ENCODE measurements around the gene SRGAP1.

SRGAP1 gene

GRCh38 chr12:64064706-64065105 is 220.2 kb downstream of the SRGAP1 start:
- Histone ChIP-seq H3K9ac (ENCODE audit: low read depth, low read length) (no peak overlapping the region), H3K36me3 (ENCODE audit: insufficient read depth, low read length) (no peaks in the 10 kb centered on the region), H3K9me3 (ENCODE audit: insufficient read depth, low read length, severe bottlenecking) (no peaks in the 10 kb centered on the region), H3K27me3 (ENCODE audit: insufficient read depth, low read length, poor library complexity) (peaks cover 2% of the 10 kb centered on the region), H3K4me2 (ENCODE audit: insufficient read depth, low read length) (no peak overlapping the region), H3K4me1 (ENCODE audit: insufficient read depth, low read length) (no peaks in the 10 kb centered on the region), H2AFZ (ENCODE audit: low read depth, low read length) (no peak overlapping the region), H3K79me2 (ENCODE audit: insufficient read depth, low read length) (no peaks in the 10 kb centered on the region), H3K27ac (ENCODE audit: low read length) (no peak overlapping the region), H4K20me1 (ENCODE audit: insufficient read depth, low read length) (no peaks in the 10 kb centered on the region), H3K4me3 (ENCODE audit: low read depth in 1 of 2, low read length in 2 of 2) (no peak overlapping the region)
- DNase-seq = no peak
- no peak for ATAC-seq (ENCODE audit: insufficient read depth, low read depth)
- no peak for TF ChIP-seq CTCF (IDR thresholded peaks at IDR 0.05; ENCODE audit: borderline replicate concordance, extremely low read depth, low read length, poor library complexity, severe bottlenecking)
- TF ChIP-seq EZH2 (IDR thresholded peaks at IDR 0.05; ENCODE audit: borderline replicate concordance, low read depth, low read length, severe bottlenecking) = no peak

GRCh38 chr12:64065881-64066451 is 221.5 kb downstream of the SRGAP1 start:
- Histone ChIP-seq H4K20me1 (ENCODE audit: insufficient read depth, low read length) (no peaks in the 10 kb centered on the region), H3K9ac (ENCODE audit: low read depth, low read length) (no peak overlapping the region), H3K4me1 (ENCODE audit: insufficient read depth, low read length) (no peaks in the 10 kb centered on the region), H3K27ac (ENCODE audit: low read length) (no peak overlapping the region), H3K79me2 (ENCODE audit: insufficient read depth, low read length) (no peaks in the 10 kb centered on the region), H3K27me3 (ENCODE audit: insufficient read depth, low read length, poor library complexity) (no peaks in the 10 kb centered on the region), H3K4me3 (ENCODE audit: low read depth in 1 of 2, low read length in 2 of 2) (no peak overlapping the region), H2AFZ (ENCODE audit: low read depth, low read length) (no peak overlapping the region), H3K36me3 (ENCODE audit: insufficient read depth, low read length) (no peaks in the 10 kb centered on the region), H3K4me2 (ENCODE audit: insufficient read depth, low read length) (no peak overlapping the region), H3K9me3 (ENCODE audit: insufficient read depth, low read length, severe bottlenecking) (no peaks in the 10 kb centered on the region)
- DNase-seq (no peak), ATAC-seq (ENCODE audit: insufficient read depth, low read depth) (no peak)
- no peak for TF ChIP-seq CTCF (IDR thresholded peaks at IDR 0.05; ENCODE audit: borderline replicate concordance, extremely low read depth, low read length, poor library complexity, severe bottlenecking)
- no peak for TF ChIP-seq EZH2 (IDR thresholded peaks at IDR 0.05; ENCODE audit: borderline replicate concordance, low read depth, low read length, severe bottlenecking)

GRCh38 chr12:64066776-64067175 is 222.3 kb downstream of the SRGAP1 start:
- no peaks in the 10 kb centered on the region for H3K4me1 ChIP-seq (ENCODE audit: insufficient read depth, low read length)
- H3K36me3 ChIP-seq (ENCODE audit: insufficient read depth, low read length) = no peaks in the 10 kb centered on the region
- H4K20me1 ChIP-seq (ENCODE audit: insufficient read depth, low read length) = no peaks in the 10 kb centered on the region
- no peak for ATAC-seq (ENCODE audit: insufficient read depth, low read depth)
- no peak for TF ChIP-seq CTCF (IDR thresholded peaks at IDR 0.05; ENCODE audit: borderline replicate concordance, extremely low read depth, low read length, poor library complexity, severe bottlenecking)
- no peak for TF ChIP-seq EZH2 (IDR thresholded peaks at IDR 0.05; ENCODE audit: borderline replicate concordance, low read depth, low read length, severe bottlenecking)
- no peak overlapping the region for H3K9ac ChIP-seq (ENCODE audit: low read depth, low read length)
- H3K79me2 ChIP-seq (ENCODE audit: insufficient read depth, low read length) = no peaks in the 10 kb centered on the region
- H3K4me2 ChIP-seq (ENCODE audit: insufficient read depth, low read length) = no peak overlapping the region
- H3K4me3 ChIP-seq (ENCODE audit: low read depth in 1 of 2, low read length in 2 of 2) = no peak overlapping the region
- no peaks in the 10 kb centered on the region for H3K27me3 ChIP-seq (ENCODE audit: insufficient read depth, low read length, poor library complexity)
- no peak for DNase-seq
- no peaks in the 10 kb centered on the region for H3K9me3 ChIP-seq (ENCODE audit: insufficient read depth, low read length, severe bottlenecking)
- no peak overlapping the region for H2AFZ ChIP-seq (ENCODE audit: low read depth, low read length)
- no peak overlapping the region for H3K27ac ChIP-seq (ENCODE audit: low read length)

GRCh38 chr12:64070454-64070853 is 226.0 kb downstream of the SRGAP1 start:
- Histone ChIP-seq H3K27ac (ENCODE audit: low read length) (no peak overlapping the region), H3K36me3 (ENCODE audit: insufficient read depth, low read length) (no peaks in the 10 kb centered on the region), H3K9me3 (ENCODE audit: insufficient read depth, low read length, severe bottlenecking) (no peaks in the 10 kb centered on the region), H3K4me2 (ENCODE audit: insufficient read depth, low read length) (no peak overlapping the region), H3K4me3 (ENCODE audit: low read depth in 1 of 2, low read length in 2 of 2) (no peak overlapping the region), H3K79me2 (ENCODE audit: insufficient read depth, low read length) (no peaks in the 10 kb centered on the region), H2AFZ (ENCODE audit: low read depth, low read length) (no peak overlapping the region), H4K20me1 (ENCODE audit: insufficient read depth, low read length) (no peaks in the 10 kb centered on the region), H3K9ac (ENCODE audit: low read depth, low read length) (no peak overlapping the region), H3K4me1 (ENCODE audit: insufficient read depth, low read length) (no peaks in the 10 kb centered on the region), H3K27me3 (ENCODE audit: insufficient read depth, low read length, poor library complexity) (no peaks in the 10 kb centered on the region)
- ATAC-seq (ENCODE audit: insufficient read depth, low read depth) (no peak), DNase-seq (no peak)
- TF ChIP-seq EZH2 (IDR thresholded peaks at IDR 0.05; ENCODE audit: borderline replicate concordance, low read depth, low read length, severe bottlenecking) = no peak
- TF ChIP-seq CTCF (IDR thresholded peaks at IDR 0.05; ENCODE audit: borderline replicate concordance, extremely low read depth, low read length, poor library complexity, severe bottlenecking) = no peak

Data from DND-41 (cell line).